HG03280 (cell line): ENCODE measurements around the gene SS18L1.
"Not testable (repeated sequence)": the region's sequence is repeated elsewhere in the genome, so short reads cannot be mapped to it uniquely, and the experiment has no call there.

Source experiments
- ATAC-seq: cut with Tn5 transposase; IDR thresholded peaks from one replicate; pipeline ENCODE4 v1.9.1; 2021; ENCODE audit warnings: mild to moderate bottlenecking, moderate library complexity; ENCODE audit not compliant: unreplicated experiment

Gene SS18L1, protein sequence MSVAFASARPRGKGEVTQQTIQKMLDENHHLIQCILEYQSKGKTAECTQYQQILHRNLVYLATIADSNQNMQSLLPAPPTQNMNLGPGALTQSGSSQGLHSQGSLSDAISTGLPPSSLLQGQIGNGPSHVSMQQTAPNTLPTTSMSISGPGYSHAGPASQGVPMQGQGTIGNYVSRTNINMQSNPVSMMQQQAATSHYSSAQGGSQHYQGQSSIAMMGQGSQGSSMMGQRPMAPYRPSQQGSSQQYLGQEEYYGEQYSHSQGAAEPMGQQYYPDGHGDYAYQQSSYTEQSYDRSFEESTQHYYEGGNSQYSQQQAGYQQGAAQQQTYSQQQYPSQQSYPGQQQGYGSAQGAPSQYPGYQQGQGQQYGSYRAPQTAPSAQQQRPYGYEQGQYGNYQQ

DNA sequence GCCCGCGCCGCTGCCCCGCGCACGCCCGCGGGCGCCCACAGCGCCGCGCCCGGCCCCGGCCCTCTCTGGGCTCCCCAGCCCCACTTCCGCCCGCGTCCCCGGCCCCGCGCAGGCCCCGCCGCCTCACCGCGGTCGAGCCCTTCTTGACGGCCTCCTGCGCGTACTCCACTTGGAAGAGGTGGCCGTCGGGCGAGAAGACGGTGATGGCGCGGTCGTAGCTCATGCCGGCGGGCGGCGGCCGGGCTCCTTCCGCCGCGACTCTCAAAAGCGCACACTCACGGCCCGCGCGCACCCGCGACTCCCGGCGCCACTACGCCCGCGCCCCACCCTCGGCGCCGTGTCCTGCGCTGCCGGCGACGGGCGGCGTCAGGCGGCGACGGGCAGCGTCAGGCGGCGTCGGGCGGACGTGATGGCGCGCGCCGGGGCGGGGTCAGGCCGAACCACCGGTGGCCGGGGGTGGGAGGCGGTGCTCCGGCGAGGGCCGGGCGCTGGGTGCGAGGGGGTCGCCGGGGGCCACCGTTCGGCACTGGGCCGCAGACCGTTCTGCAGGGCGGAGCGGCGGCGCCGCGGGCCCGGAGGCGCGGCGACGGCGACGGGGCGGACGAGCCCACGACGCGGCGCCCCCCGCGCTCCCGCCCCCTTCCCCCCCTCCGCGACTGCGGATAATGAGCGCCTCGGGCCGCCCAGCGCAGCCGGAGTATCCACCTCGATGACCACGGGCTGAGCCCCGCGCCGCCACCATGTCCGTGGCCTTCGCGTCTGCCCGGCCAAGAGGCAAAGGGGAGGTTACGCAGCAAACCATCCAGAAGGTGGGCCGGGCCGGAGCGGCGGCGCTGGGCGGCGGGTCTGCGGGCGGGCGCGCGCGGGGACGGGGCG lies at the start of gene SS18L1, which contains the start of gene PSMA7:
TSS of gene SS18L1 (plus strand) at position 689 of the 876 bp plus-strand sequence. CDS start at position 741, 52 bp downstream.
TSS of gene PSMA7 (minus strand) at position 314 of the 876 bp plus-strand sequence. CDS start at position 223, 91 bp downstream.
- peak; percentile 80 for ATAC-seq

DNA sequence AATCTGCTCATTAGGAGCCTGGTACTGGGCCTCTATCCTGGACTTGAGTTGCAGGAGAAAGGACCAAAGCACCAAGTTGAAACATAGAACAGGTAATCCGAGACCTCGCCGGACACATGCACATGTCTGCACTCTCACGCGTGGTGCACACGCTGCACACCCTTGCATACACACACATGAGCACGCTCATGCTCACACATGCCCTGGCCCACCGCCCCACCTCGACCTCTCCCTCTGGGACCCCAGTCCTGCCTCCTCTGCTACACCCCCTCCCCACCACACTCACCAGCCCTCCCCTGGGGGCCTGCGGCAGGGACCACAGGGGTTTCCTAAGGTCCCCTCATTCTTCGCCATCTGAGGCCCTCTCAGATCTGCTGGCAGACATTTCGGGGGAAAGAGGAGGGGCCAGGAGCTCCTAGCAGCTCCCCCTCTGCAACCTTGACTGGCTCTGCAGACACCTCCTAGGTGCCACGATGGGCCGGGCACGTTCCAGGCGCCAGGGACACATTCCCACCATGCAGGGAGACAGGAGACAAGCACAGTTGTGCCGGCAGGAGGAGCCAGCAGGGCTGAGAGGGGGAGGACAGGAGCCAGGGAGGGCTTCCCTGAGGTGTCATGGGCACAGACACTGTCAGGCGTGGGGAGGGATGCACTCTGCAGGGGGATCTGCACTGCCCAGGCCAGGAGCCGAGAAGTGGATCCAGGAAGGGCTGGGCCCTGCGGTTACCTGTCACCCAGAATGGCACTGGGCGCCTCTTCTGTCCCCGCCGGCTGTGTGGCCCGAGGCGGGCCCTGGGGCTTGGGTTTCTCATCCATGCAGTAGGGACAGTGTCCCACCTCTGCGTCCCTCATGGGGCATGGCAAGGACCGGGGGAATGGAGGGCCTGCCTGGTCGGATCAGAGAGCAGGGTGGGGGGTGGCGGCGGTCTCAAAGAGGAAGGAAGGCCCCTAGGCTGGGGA lies 46.9 kb upstream of the SS18L1 start:
- no peak for ATAC-seq

- ATAC-seq, result no peak
Observed at GRCh38 chr20:62097881-62098407, 45.6 kb upstream of the SS18L1 start.

GRCh38 chr20:62101078-62101477 lies 42.5 kb upstream of the SS18L1 start:
- no peak for ATAC-seq

GRCh38 chr20:62103508-62104233 lies 39.9 kb upstream of the SS18L1 start:
- no peak for ATAC-seq

DNA sequence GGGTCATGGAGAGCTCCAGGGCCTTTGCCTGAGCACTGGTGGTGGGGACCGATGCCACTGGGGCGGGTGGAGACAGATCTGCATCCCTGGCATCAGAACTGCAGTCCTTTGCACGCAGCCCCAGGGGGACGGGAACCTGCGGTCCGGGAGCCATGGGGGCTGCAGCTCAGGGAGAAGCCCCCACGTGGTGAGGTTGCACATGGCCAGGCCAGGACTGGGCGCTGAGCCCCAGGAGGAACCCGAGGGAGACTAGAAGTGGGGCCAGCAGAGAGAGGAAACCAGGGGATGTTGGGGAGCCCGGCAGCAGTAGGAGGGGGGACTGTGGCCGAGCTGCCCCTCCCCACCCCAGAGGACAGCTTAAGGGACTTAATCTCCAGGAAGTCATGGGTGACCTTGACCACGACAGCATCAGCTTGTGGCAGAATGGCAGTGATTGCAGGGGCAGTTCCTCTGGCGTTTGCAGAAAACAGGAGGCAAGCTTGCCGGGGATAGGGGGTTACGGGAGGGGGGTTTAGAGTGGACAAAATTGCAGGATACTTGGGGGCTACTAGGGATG lies 39.3 kb upstream of the SS18L1 start:
- ATAC-seq, result no peak

DNA sequence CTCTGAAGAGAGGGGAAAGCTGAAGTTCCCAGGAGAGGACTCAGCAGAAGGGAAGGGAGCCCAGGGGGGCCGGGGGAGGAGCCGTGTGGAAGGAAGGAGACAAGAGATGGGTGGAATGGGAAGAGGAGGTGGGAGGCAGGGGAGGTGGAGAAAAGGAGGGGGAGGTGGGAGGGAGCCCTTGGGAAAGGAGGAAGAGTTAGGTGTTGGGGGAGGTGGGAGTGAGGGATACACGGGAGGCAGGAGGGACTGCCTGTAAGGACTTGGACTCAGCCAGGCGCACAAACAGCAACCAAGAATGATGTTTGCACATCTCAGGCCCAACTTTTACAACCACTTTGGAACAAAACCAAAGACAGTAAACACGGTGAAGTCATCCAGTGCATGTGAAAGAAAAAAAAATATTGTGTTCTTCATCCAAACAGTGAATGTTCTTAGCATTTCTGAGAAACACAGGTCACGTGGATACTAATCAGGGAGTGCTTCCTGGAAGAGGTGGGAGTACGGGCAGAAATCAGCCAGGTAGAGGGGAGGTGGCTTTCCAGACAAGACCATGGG lies 38.7 kb upstream of the SS18L1 start:
- ATAC-seq, result no peak

DNA sequence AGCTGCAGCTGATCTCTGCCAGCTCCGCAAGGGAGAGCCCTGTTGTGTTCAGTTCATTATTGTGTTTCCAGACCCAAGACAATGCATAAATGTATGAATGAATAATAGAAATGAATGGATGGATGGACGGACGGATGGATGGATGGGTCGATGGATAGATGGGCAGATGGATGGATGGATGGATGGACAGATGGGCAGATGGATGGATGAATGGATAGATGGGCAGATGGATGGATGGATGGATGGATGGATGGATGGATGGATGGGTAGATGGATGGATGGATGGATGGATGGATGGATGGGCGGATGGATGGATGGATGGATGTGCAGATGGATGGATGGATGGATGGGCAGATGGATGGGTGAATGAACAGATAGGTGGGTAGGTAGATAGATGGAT lies 38.0 kb upstream of the SS18L1 start:
- no peak for ATAC-seq

- ATAC-seq, result no peak
Observed at GRCh38 chr20:62111148-62111547, 32.4 kb upstream of the SS18L1 start.

DNA sequence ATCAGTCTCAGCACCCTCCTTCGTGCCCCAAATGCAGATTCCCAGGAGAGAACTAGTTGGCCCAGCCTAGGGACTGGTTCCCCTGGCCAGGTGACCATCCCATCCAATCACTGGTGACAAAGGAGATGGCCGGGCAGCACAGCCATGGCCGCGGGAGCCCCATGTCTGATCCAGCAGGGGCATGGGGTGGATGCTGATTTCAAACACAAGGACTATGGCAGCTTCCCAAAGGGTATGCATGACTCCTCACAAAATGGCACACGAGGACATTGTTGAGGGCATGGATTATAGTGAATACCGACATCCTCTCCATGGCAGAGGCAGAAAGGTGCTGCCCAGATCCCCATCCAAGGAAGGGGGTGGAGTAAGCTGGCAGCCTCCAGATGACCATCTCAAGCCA lies 31.2 kb upstream of the SS18L1 start:
- ATAC-seq, result no peak

DNA sequence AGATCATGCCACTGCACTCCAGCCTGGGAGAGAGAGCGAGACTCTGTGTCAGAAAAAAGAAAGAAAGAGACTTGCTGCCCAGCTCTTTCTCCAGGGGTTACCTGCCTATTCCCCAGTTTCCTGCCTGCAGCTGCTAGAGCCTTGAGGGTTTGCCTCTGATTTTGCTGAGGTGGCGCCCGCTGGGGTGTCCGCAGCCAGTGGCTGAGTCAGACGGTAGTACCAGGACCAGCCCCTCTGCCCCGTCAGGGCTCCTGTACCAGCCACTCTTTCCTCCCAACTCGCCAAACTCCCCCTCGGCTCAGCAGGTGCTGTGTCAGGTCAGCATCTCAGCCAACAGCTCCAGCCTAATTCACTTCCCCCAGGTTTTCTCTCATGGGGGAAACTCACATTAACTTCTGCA lies 28.7 kb upstream of the SS18L1 start:
- ATAC-seq, result no peak

DNA sequence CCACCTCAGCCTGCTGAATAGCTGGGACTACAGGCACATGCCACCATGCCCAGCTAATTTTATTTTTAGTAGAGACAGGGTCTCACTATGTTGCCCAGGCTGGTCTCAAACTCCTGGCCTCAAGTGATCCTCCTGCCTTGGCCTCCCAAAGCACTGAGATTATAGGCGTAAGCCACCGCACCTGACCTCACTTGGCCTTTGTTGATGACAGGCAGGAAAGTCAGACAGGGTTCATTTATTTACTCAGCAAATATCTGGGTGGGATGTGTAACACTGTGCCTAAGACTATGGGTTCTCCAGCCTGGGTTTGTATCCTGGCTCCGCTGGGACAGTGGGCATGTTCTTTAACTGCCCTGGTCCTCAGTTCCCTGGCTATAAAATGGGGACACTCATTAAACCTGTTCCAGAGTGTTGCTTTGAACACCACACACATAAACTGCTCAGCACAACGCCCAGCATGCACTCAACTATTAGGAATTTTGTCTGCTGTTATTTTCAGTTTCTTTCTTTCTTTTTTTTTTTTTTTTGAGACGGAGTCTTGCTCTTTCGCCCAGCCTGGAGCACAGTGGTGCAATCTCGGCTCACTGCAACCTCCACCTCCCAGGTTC lies 27.7 kb upstream of the SS18L1 start:
- ATAC-seq, result not testable (repeated sequence)

DNA sequence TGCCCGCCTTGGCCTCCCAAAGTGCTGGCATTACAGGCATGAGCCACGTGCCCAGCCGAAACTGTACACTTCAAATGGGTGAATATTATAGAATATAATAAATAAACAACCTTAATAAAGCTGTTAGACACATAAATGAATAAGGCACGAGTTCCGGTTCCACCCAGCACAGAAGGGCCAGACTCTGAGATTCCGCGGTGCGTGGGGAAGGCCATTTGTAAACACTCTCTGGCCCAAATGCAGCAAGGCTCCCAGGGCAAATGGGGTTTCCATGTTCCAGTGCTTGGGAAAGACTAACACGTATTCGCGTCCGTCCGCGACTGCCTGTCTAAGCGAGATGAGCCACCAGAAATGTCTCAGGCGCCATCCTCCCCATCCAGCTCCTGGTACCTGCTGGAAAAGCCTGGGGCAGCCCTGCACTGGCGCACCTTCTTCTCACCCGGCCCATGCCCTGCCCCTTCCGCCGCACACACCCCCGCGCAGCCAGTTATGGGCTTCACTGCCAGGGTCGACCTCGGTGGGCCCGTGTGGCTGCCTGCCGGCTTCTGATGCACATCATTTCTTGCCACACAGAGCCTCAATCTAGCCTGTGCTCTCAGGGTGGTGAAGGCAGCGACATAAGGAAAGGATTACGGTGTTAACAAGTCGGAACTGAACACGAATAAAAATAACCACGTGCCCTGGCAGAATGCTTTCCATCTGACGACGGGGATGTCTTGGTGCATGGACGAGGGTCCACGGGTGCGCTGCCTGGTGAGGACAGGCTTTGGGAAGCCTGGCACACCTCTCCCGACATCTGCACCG lies 26.8 kb upstream of the SS18L1 start:
- no peak for ATAC-seq

DNA sequence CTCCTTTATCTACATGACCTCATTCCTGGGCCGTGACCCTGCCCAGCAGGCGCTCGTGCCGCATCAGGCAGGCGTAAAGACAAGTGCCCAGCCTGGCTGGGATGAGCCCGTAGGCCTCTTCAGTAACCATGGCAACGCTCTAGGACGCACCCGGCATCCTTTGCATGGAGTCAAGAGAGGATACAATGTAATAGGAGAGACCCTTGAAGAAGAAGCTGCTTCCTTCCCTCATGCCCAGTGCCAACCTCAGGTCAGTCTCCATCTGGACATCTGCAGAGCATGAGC lies 26.3 kb upstream of the SS18L1 start:
- ATAC-seq, result no peak

DNA sequence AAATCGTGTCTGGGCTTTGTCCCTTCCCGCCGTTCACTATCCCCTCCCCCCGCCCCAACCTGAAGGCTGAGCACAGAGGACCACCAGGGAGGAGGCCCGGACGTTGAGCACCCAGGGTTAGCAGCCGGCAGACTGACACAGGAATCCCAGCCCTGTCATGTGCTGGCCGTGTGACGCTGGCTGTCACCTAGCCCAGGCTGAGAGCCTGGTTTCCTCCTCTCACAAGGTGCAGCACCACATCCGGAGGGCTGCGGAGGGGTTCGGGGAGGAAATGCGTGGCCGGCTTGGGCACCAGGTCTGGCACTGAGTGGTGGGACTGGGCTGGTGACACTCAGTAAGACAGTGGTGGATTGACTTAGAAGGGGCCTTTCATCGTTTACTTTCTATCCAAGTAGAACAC lies 25.9 kb upstream of the SS18L1 start:
- ATAC-seq, result no peak

DNA sequence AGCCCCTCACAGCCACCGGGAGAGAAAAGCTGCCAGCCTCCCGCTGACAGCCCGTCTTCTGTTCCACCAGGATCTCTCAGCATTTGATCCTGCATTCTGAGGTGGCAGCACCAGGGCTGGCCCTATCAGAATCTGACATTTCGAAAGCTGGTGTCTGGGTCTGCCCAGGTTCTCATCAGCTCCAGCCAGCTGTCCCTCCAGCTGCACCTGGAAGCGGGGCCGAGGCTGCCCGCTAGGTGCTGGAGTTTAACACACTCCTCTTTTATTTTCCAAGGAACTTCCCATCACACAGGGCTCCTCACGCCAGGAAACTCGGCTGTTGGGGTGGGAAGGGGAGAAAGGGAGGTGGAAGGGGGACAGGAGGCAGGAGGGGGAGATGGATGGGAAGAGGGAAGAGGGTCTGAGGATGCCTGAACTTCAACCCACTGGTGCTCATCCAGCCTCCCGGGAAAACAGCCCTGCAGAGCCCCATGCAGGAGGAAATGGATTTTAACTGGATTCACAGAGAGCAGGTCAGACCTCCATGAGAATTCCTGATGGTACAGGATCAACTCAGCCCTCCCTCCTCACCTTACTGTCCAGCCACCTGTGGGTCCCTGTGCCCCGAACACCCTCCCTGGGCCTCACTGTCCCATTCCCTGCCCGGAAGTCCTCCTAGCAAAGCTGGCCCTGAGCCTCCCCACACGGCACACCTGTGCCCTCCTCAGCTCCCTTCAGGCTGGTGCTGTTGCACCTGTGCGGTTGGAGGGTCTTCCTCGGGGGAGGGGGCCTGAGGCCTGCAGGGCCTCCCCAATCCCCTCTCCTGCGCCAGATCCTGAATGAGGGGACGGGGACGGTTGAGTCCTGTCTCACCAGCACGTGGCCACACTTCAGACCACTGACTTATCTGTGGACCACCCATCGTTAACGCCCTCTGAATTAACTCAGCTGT lies 25.2 kb upstream of the SS18L1 start:
- no peak for ATAC-seq

DNA sequence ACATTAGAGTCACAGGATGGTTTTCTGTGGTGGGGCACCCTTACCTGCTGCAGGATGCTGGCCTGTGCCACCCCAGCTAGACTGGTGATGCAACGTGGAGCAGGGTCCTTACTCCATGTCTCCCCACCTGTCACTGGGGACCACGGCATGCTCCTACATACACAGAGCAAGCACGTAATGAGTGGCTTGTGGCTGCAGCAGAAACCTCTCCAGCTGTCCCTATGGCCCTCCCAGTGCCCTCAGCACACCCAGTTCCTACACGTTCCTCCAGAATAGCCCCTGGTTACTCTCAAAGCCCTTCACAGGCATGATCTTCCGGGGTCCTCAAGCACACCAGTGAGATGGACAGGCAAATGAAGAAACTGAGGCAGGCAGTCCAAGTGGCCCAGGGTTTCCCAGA lies 24.5 kb upstream of the SS18L1 start:
- no peak for ATAC-seq
